GM12892 (cell line): ENCODE data around the gene MAP2K6.
"Not testable (repeated sequence)": the region's sequence is repeated elsewhere in the genome, so short reads cannot be mapped to it uniquely, and the experiment has no call there.

Source experiments
- DNase-seq: peaks from one replicate; pipeline ENCODE4 v3.0.0; 2011; ENCODE audit not compliant: insufficient read length
- FAIRE-seq: peaks from 2 replicates; lab custom pipeline; 2011; peaks lifted over from hg19 to GRCh38; lab: Jason Lieb, UNC
- POLR2A ChIP-seq: IDR thresholded peaks from 2 replicates; pipeline ENCODE4 v1.6.1; 2011; ENCODE audit warnings: low read depth, low read length, control low read depth
- POLR2AphosphoS5 ChIP-seq: IDR thresholded peaks from 2 replicates; pipeline ENCODE4 v1.6.1; 2011; ENCODE audit warnings: low read depth, low read length, control low read depth
- TAF1 ChIP-seq: IDR thresholded peaks from 2 replicates; pipeline ENCODE4 v1.6.1; 2011; ENCODE audit warnings: low read depth, mild to moderate bottlenecking, control low read depth, low read length, borderline replicate concordance

Gene MAP2K6

GRCh38 chr17:69466451-69466850 lies 52.0 kb downstream of the MAP2K6 start:
- no peak for TF ChIP-seq POLR2A
- no peak for TF ChIP-seq POLR2AphosphoS5
- TF ChIP-seq TAF1: no peak
- DNase-seq (no peak), FAIRE-seq (no peak)

GRCh38 chr17:69466905-69467667 lies 52.6 kb downstream of the MAP2K6 start:
- DNase-seq (no peak), FAIRE-seq (no peak)
- TF ChIP-seq POLR2A (no peak), POLR2AphosphoS5 (no peak), TAF1 (no peak)

- no peak for TF ChIP-seq TAF1
- no peak for TF ChIP-seq POLR2AphosphoS5
- TF ChIP-seq POLR2A: no peak
- DNase-seq (no peak), FAIRE-seq (no peak)
These were observed 53.7 kb downstream of the MAP2K6 start for GRCh38 chr17:69468207-69468606.

- FAIRE-seq (no peak), DNase-seq (no peak)
- TF ChIP-seq POLR2A (no peak), TAF1 (no peak), POLR2AphosphoS5 (no peak)
These were observed 56.2 kb downstream of the MAP2K6 start for GRCh38 chr17:69470702-69471101.

- TF ChIP-seq POLR2A (no peak), POLR2AphosphoS5 (no peak), TAF1 (no peak)
- FAIRE-seq (no peak), DNase-seq (no peak)
These were observed 56.9 kb downstream of the MAP2K6 start for GRCh38 chr17:69471406-69471805.

GRCh38 chr17:69473841-69474831 lies 59.6 kb downstream of the MAP2K6 start:
- DNase-seq: no peak
- TF ChIP-seq TAF1 (no peak), POLR2A (no peak)
- FAIRE-seq: no peak

- DNase-seq: no peak
- TF ChIP-seq POLR2AphosphoS5: no peak
- no peak for TF ChIP-seq POLR2A
- no peak for TF ChIP-seq TAF1
These were observed 62.9 kb downstream of the MAP2K6 start for GRCh38 chr17:69477204-69477902.

GRCh38 chr17:69477903-69478266 lies 63.4 kb downstream of the MAP2K6 start:
- TF ChIP-seq POLR2A: no peak
- no peak for TF ChIP-seq POLR2AphosphoS5
- TF ChIP-seq TAF1: no peak
- no peak for DNase-seq
- FAIRE-seq: no peak

More at GRCh38 chr17:69477204-69477902, 62.9 kb downstream of the MAP2K6 start:
- FAIRE-seq: no peak

GRCh38 chr17:69478916-69479315 lies 64.4 kb downstream of the MAP2K6 start:
- DNase-seq: no peak
- no peak for FAIRE-seq
- TF ChIP-seq POLR2A (no peak), POLR2AphosphoS5 (no peak), TAF1 (no peak)

GRCh38 chr17:69479756-69480155 lies 65.3 kb downstream of the MAP2K6 start:
- not testable (repeated sequence) for FAIRE-seq, DNase-seq

- FAIRE-seq (no peak), DNase-seq (no peak)
- TF ChIP-seq TAF1 (no peak), POLR2A (no peak), POLR2AphosphoS5 (no peak)
These were observed 65.7 kb downstream of the MAP2K6 start for GRCh38 chr17:69480245-69480644.
